NAMALWA (cell line): ENCODE results near the gene PAK6.

Experiments used
- DNase-seq: peaks from one replicate; pipeline ENCODE4 v3.0.0-alpha.2; 2015; ENCODE audit warnings: low spot score

Gene PAK6

DNA sequence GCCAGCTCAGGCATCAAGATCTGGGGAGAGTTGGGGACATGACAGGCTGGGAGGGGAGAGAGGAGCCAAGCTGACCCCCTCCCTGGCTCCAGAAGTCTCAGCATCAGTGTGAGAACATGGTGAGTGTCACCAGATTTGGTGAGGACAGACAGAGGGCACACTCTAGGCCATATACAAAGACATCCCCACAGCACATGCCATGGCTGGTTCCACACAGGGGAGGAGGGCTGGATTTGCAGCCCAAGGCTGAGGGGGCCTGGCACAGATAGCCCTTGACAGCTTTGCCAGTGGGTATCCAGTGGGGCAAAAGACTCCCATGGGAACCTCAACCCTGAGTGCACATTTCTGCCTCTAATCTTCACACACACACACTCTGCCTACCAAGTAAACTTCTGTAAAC, 54.1 kb downstream of the PAK6 start:
- DNase-seq = no peak

DNA sequence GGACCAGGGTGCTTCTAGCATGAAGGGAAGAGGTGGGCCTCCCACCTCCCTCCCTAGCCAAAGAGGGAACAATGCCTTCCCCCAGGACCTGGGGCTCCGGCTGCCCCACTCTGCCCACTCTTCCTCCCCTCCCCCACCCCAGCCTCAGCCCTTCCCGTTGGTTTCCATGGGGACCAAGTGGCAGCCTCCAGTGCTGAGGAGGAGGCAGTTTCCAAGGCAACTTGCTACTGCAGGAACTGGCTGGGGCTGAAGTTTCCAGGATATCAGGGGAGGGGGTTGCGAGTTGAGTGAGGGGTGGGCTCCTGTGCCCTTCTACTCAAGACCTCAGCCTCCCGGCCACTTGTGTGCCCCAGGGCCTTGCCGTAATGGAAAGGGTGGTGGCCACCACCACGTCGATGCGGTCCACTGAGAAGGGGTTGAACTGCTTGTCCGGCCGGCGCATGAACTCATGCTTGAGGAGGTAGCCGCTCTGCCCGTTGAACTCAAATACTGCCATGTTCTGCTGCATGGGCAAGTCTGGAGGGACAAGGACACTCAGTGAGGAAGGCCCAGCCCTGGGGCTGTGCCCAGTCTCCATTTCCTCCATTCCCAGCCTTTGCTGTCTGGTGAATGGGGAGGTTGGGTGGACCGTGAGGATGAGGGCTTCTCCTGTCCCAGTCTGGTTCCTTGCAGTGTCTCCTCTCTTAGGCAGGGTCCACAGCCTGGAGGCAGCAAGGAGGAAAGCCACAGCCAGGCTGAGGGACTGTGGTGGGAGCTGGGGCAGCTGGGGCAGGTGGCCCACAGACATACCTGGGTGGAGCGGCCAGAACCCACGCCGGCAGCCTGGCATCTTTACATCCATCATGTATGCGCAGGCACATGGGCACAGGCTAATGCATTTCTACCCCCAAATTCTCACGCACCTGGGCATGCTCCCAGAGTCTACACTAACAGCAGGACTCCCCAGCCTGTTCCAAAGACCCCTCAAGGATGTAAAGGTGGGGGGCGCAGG, 55.3 kb downstream of the PAK6 start:
- no peak for DNase-seq

DNA sequence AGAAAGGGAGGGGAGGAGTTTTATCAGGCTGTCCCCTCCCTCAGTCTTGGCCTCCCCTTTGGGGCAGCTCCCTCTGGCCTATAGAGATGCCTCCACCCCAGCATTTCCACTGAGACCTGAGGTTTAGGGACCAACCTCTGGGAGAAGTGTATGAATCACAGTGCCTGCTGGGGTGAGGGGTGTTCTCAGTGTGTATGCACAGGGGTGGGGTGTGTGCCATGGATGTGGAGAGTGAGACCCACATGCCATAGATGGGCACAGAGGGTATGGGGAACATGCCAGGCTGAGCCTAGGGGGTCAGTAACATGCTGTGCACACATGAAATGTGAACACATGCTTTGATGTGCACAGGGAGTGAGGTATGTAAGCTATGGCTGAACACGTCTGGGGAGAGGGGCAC, 56.4 kb downstream of the PAK6 start:
- DNase-seq = no peak

DNA sequence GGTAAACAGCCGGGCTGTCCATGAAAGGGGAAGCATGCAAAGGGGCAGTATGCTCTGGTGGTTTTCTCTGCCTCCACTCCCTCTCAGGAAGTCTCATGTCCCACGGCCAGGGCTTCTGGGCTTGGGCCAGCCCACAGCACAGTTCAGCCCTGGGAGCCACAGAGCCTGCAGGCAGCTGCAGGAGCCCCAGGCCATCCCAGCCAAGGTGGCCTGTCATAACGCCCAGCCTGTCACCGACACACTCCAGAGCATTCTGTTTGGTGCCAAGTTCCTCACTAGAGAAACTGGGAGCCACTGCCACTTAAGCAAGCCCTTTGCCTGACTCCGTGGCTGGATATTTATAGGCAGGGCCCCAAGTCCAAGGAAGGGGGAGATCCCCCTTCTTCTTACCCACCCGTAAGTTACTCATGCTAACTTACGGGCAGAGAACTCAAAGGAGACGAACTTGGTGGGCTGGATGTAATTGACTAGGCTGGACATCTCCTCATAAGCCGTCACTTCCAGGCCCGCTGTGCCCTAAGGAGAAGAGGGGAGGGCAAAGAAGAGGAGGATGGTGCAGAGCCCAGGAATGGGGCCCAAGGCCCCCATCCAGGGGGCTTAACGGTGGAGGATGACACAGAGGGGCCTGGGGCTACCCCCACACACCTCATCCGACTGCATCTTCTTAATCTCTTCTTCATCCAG, 57.2 kb downstream of the PAK6 start:
- no peak for DNase-seq

DNA sequence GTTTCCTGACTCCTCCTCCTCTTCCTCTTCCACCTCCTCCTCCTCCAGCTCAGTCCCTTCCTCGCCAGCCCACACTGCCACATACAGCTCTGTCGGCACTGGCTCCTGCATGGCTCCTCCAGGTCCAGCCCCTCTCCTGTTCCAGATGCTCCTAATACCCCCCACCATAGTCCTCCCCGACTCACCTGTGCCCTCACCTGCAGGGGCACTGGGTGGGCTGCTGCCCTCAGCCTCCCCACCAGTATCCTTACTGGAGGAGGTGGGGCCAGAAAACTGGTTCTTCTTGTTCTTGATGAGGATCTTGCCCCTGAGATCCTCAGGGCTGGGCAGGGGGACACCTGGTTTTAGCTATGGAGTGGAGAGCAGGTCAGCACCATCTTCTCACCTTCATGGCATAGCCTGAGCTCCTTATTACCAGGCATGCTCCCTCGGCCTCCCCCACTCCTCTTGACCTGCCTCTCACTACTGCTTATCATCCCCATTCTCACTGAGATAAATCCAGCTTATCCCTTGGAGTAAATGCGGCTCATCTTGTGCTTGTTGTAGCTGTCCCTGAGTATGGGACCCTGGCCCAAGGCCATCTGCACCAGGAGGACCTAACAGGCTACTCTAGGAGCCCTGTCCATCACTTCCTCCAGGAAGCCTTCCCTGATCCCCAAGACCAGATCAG, 57.8 kb downstream of the PAK6 start:
- no peak for DNase-seq

DNA sequence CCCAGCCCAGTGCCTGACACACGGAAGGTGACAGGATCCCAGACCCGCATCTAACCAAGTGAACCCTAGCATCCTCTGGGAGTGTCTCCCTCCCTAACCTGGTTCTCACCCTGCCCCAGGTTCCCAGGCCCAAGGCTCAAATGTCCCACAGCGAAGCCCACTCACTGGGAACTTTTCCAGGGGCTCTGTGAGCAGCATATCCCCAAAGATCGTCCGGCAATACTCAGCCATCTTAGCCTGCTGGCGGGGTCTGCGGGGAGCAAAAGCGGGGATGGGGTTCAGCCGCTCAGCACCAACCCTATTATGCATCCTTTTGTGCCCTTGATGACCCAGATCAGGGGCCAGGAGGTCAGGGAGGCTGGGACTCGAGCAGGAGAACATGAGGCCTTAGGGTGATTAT, 58.5 kb downstream of the PAK6 start:
- no peak for DNase-seq

DNA sequence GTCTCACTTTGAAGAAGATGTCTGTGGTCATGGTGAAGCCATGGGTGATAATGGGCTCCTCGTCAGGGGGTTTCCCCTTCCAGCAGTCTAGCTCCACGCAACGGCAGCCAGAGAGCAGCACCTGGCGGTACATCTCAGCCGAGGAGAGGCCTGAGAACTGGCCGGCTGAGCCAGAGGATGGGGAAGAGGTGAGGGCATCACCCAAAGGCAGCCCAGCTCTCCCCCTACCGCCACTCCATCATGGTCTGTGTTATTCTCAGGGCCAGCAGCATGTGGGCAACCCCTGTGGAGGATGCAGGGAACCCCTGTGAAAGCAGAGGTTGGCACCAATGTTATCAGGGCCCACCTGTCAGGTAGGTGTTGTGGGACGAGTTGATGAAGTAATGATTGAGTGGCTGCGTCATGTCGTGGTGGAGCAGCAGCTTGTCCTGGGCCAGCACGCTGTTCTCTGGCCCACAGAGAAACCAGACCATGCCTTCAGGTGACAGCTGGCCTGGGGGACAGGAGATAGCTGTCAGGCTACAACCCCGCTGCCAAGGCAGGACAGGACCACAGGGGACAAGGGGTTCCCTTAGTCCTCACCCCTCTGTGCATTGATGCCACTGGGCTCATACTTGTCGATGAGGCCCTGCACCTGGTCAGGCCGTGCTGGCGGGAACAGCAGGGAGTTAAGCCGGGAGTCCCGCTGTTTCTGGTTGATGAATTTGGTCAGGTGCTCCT, 59.5 kb downstream of the PAK6 start:
- DNase-seq = no peak

DNA sequence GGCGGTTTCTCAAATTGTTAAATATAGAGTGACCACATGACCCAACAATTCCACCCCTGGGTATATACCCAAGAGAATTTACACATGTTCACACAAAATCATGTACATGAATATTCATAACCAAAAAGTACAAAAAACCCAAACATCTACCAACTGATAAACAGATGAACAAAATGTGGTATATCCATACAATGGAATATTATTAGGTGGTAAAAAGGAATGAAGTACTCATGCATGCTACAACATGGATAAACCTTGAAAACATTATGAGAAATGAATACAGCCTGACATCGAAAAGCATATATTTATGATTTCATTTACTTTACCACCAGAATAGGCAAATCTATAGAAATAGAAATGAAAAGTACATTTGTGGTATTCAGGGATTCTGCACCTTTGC, 61.5 kb downstream of the PAK6 start:
- no peak for DNase-seq

DNA sequence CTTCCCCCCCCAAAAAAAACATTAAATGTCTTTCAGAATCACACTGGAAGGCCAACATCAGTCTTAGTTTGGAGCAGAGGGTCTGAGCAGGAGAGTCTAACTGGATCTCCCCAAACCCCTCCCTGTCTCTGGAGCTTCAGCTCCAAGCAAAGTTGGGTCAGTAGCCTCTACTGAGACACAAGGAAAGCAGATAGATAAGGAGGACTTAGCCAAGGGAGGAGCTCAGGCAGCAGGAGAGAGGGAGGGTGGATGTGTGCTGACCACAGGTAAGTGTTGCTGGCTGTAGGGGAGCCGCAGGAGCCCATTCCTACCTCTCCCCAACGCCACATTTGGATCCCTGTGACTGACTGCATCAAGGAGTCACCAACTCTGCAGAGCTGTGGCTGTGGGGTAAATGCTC, 61.9 kb downstream of the PAK6 start:
- no peak for DNase-seq

DNA sequence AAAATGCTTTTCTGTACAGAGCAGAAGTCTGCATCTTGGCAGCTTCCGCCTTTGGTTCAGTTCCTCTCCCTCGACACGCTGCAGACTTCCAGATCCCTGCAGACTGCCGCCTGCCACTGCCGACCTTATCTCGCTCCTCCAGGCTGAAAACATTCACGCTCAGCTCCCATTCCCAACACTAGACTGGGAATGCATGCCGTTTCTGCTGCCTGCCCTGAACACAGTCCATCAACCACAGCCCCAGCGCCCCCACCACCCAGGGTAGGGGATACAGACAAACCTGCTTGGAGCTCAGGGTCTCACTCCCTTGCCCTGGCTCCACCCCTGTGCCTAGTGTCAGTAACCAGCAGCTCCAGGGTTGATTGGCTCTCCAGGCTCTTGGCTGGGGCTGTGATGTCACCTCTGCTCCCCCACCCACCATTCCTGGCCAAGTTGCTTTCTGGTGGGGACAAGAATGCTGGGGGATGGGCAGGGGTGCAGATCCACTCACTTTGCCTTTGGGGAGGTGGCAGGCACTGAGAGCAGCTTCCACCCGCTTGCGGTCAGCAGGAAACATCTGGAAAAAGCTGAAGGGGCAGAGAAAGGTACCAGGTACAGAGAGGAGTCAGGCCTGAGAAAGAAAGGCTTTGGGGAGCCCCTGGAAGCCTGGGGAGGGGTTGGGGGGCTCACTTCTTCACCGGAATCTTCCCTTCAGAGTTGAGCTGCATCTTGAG, 62.8 kb downstream of the PAK6 start:
- DNase-seq = no peak

DNA sequence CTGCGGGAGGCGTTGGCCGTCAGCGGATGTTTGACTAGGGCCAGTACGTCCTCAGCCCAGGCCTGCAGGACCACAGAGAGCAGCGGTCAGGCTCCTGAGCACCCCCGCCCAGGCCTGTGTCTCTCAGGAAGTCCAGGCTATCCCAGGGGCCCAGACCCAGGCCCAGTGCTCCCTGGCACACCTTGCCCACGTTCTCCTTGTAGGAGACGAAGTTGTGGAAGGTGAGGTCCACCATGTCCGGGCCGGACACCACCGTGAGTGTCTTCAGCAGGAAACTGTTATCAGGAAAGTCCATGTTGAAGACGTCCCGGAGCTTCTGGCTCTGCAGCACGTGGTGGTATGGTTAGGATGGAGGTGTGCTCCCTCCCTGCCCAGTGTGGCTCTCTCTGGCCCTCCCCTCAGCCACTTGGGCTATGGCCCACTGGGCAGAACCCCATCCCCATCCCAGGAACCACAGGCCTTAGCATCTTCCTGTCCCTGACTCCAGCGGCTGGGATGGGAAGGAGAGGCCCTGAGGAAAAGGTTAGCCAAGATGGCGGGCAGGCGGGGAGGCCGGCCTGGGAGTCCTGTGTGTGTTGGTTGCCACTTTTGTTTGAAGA, 63.5 kb downstream of the PAK6 start:
- no peak for DNase-seq

DNA sequence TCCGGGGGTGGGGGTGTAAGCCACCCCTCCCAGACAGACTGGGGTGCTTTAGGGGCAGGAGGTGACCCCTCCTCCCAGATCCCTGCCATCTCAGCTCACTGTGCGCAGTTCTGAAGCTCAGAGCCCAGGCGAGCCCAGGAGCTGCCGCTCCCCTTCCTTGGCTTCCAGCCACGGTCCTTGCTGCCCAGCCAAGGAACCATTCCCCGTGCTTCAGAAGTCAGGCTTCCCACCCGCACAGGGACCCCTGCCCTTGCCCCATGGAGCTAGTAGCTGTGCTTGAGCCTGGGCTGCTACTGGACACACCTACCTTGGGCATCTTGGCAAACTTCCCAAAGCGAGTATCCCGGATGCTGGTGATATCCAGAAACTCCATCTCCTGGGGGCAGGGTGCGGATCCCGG, 64.1 kb downstream of the PAK6 start:
- no peak for DNase-seq

DNA sequence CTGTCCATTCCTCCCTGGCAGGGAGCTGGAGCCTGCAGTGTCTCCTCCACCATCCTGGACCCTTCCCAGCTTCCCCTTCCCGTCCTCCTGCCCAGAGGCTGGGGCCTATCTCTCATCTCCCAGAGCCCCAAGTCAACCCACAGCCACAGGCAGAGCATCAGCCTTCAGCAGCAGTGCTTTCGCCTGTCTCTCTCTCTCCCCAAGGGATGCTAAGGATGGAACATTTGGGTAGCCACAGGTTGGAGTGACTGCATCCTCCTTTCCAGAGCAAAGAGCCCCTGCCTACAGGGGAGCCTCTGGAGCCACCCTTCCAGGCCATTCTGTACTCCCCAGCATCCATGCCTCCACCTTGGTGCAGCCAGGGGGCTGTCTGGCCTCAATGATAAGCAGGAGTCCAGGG, 64.7 kb downstream of the PAK6 start:
- DNase-seq = no peak

DNA sequence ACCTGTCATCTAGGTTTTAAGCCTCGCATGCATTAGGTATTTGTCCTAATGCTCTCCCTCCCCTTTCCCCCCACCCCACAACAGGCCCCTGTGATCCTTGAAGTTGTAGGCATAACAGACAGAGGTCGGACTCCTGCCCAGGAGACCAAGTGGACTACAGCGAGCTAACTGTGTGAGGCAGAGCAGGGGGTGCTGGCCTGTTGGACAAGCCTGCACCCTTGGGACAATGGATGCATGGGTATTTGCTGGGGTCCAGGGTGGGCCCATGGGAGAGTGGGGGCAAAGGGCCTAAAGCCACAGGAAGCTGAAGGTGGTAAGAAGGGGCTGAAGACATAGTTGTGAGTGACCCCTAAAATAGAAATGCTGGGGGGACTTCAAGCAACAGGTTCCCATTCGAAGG, 66.4 kb downstream of the PAK6 start:
- DNase-seq = no peak

DNA sequence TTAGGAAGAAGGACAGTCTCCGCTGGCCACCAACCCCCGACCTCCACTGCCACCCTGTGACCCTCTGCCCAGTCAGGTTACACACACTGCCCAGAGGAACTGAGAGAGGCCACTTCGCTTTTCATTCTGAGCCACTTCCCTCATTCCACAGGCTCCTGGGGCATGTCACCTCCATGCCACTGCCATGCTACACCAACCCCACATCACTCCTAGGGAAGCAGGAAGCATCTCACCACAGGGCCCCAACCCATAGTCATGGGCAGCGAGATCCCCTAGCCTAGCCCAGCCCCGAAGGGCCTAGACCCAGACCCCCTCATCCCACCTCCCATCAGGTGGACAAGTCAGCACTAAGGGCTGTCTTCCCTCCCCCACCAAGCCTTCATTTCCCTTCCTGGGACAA, 67.5 kb downstream of the PAK6 start:
- DNase-seq = no peak

DNA sequence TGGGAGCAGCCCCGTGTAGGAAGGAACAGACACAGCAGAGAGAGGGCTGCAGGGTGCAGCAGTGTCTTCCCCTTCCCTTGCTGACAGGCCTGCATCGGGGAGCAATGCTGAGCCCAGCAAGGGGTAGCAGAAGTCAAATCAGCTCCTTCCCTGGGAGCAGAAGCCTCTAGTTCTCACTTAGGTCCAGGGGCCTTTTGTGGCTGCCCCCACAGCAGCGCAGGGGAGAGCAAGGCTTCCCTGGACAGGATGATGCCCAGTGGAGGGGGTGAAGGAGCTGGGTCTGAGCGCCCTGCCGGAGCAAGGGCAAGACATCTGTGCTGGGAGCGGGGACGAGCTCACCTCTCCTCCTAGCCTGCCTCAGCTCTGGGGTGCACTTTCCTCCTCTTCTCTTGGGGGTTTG, 68.0 kb downstream of the PAK6 start:
- no peak for DNase-seq

DNA sequence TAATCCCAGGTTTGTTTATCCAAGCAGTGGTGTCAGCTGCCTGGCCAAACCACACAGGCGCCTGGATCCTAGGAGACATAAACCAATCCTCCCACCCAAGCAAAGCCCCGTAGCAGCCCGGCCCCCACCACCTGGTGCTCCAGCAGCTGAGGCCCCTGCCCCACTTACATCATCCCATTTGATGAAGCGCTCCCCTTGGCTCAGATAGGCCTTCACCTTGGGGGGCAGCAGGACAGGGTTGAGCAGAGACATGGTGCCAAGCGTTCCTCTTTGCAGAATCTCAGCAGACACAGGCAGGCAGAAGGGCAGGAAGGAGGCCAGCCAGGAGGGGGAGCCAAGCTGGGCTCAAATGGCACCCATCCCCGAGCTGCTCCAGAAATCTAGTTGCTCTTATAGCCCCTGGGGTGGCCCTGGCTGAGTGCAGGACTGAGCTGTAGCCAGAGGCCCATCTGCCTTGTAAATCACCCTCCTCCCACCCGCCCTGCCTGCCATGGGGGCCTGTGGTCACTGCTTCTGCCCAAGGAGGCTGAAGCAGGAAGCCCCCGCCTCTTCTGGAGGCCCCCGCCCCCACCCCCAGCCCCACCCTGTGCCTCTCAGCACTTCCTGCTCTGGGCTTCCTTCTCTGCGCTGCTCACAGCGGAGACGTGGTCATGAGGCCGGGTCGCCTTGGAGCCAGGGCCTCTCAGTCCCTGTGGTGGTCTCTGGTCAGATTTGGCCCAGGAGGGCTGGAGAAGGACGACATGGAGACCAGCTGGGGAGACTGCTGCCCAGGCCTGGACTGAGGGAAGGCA, 68.8 kb downstream of the PAK6 start, which contains the start of gene PLCB2:
Gene PLCB2 (minus strand): TSS at position 515 of the 791 bp plus-strand sequence. CDS start 263 bp downstream, at position 252.
- peak; percentile 78 for DNase-seq

DNA sequence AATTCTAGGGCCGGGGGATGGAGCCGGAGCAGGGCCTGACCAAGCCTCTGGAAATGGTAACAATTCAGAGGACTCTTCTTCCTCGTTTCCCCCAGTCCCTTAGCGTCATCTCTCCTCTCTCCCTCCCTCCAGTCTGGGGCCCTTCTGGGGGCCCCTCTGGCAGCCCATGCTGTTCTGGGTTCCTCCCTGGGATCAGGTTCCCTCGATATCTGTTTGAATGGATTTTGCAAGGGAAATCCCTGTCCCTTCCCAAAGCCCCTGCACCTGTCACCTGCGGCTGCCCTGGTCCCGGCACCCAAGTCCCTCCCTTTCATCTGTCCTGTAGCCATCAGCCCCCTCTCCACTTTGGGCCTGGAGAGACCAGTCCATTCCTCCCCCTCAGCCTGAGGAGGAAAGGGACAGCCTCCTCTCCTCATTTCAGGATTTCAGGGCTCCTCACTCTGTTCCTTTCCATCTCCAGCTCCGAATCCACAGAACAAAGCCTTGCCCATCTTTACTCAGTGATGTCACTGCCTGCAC, 70.5 kb downstream of the PAK6 start:
- no peak for DNase-seq

DNA sequence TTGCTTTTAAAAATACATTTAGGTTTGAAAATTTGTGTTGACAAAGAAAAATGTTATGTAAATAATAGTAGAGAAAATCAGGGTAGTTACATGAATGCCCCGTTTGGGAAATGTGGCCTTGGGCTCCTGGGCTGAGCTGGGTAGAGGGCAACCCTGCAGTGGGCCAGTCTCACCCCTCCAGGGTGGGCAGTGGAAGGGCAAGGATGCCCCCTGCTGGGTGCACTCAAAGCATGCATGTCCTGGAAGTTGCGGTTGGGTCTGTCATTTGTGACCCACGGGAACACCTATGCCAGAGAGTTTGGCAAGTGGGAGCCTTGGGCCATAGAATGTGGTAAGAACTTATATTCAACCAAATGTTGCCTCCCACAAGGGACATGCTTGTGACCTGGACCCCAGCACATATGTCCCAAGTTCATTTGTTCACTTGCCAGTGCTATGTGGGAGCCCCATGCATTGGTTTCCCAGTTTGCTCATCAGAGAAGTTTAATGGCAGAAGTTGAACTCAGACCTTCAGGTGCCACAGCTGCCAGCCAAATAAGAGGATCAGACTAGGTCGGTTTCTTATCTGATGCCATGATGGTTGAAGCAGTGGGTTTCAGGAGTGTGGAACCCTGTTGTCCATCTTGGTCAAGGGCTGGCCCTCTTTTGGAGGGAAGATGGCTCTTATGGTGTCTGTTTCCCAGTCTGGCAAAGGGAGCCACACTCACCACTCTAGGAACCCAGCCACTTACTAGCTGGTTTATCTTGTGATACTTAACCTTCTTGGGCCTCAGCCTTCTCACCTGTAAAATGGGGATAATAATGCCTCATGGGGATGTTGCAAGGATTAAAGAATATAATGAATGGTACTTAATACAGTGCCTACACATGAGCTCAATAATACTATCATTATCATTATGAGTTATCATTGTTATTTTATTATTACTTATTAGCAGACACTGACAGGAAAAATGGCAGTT, 71.4 kb downstream of the PAK6 start:
- peak; percentile 67 for DNase-seq
